NCI-H1092 (cell line): ENCODE data around the gene CSNK1G2.

ENCODE experiments used
- DNase-seq: peaks from one replicate; lab custom pipeline; 2025; lab: John Stamatoyannopoulos, UW

CSNK1G2 gene

DNA sequence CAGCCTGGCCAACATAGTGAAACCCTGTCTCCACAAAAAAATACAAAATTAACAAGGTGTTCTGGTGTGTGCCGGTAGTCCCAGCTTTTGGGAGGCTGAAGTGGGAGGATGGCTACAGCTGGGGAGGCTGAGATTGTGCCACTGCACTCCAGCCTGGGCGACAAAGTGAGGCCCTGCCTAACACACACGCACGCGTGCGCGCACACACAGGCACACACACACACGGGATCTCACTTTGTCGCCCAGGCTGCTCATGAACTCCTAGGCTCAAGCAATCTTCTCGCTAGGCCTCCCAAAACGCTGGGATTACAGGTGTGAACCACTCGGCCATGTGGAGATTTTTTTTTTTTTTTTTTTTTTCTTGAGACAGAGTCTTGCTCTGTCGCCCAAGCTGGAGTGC lies 77.8 kb downstream of the CSNK1G2 start:
- no peak for DNase-seq

DNA sequence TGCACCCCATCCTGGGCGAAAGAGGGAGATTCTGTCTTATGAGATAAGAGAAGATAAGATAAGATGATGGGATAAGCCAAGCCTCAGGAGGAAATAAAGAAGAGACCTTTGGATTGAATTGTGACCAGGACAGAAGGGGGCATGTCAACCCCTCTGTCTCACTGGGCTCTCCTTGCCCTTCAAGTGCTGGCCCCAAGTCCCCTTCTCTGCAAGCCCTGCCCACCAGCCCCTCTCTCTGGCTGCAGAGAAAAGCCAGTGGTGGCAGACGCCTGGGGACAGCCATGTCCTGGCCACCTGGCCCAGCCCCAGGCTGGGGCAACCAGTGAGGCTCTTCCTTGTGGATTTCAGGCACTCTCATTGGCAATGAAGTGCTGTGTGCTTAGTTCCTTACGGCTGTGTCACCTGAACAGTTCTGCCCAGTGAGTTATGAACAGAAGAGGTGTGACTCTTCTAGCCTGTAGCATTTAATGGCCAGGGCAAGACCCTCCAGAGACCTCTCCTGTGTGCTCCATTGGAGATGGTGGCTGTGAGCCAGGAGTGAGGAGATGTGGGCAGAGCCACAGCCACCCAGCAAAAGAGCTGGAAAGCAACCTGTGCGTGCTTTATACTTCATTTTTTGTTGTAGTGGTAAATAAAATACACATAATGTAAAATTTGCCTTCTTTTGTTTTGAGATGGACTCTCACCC lies 80.6 kb downstream of the CSNK1G2 start:
- DNase-seq, result no peak

DNA sequence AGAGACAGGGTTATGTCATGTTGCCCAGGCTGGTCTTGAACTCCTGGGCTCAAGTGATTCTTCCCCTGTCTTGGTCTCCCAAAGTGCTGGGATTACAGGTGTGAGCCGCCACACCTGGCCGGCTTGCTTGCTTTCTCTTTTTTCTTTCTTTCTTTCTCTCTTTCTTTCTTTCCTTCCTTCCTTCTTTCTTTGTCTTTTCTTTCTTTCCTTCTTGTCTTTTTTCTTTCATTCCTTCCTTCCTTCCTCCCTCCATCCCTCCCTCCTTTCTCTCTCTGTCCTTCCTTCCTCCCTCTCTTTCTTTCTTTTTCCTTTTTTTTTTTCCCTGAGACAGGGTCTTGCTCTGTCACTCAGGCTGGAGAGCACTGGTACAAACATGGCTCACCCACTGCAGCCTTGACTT lies 81.3 kb downstream of the CSNK1G2 start:
- no peak for DNase-seq

GRCh38 chr19:2026770-2027169 lies 85.8 kb downstream of the CSNK1G2 start:
- no peak for DNase-seq

GRCh38 chr19:2027361-2027760 lies 86.4 kb downstream of the CSNK1G2 start:
- no peak for DNase-seq
